SK-N-SH (cell line): ENCODE results near the gene CALHM1. TPM values are rescaled to one million over a fixed set of nuclear protein-coding genes. Genes with fewer than 3 reads are reported as not detected.

Experiments
- CTCF ChIA-PET: fragments of 300-600, 350-600 bp; formaldehyde crosslinking; extraction: SDS; loops from one replicate; lab custom pipeline; 2021; lab: Yijun Ruan, JAX
- POLR2A ChIA-PET: fragments of 350-600 bp; sonication (Branson Sonifier 250); formaldehyde crosslinking; extraction: SDS; loops from one replicate; lab custom pipeline; 2020; ENCODE audit warnings: antibody characterized with exemption, inconsistent platforms; lab: Yijun Ruan, JAX
- DNase-seq: peaks from one replicate; pipeline ENCODE4 v3.0.0; 2012
- H2AFZ ChIP-seq: fragments of 200-600 bp; sonication (generic); 2 replicates; pipeline ENCODE4 v1.8.1; 2016; ENCODE audit warnings: antibody characterized with exemption, mild to moderate bottlenecking, low read depth
- H3F3A ChIP-seq: fragments of 200-600 bp; sonication (generic); replicated peaks from 2 replicates; pipeline ENCODE3; 2016; ENCODE audit warnings: antibody characterized with exemption, mild to moderate bottlenecking; ENCODE audit not compliant: insufficient read depth
- H3K27ac ChIP-seq, 2 experiments: fragments of 200-500 bp in 1 of 2; fragments of 200-600 bp in 1 of 2; sonication (Bioruptor generic) in 1 of 2; sonication (generic), shearing (Covaris generic) in 1 of 2; 2 replicates each; pipeline versions ENCODE4 v1.5.1 to v1.6.1; 2014 to 2016; ENCODE audit warnings: low read depth in 2 of 2, inconsistent platforms in 1 of 2, low read length in 1 of 2, mild to moderate bottlenecking in 1 of 2, mixed read lengths in 1 of 2
- H3K27me3 ChIP-seq: fragments of 200-600 bp; sonication (generic), shearing (Covaris generic); 2 replicates; pipeline ENCODE4 v1.6.1; 2016; ENCODE audit warnings: mixed run types; ENCODE audit not compliant: insufficient read depth
- H3K36me3 ChIP-seq, 2 experiments: fragments of 200-500 bp in 1 of 2; fragments of 200-600 bp in 1 of 2; sonication (Bioruptor generic) in 1 of 2; sonication (generic) in 1 of 2; replicated peaks in 1 of 2; 2 replicates each; pipeline versions ENCODE3 to v1.5.1; 2014 to 2016; ENCODE audit warnings: low read length in 1 of 2, mild to moderate bottlenecking in 1 of 2; ENCODE audit not compliant: insufficient read depth in 2 of 2, control insufficient read depth in 1 of 2
- H3K4me1 ChIP-seq, 2 experiments: fragments of 200-500 bp in 1 of 2; fragments of 200-600 bp in 1 of 2; sonication (Bioruptor generic) in 1 of 2; sonication (generic), shearing (Covaris generic) in 1 of 2; 2 replicates each; pipeline versions ENCODE4 v1.5.1 to v1.6.1; 2014 to 2016; ENCODE audit warnings: low read depth in 1 of 2, low read length in 1 of 2, mixed run types in 1 of 2; ENCODE audit not compliant: insufficient read depth in 2 of 2, control insufficient read depth in 1 of 2
- H3K4me2 ChIP-seq: fragments of 200-600 bp; sonication (generic), shearing (Covaris generic); 2 replicates; pipeline ENCODE4 v1.6.1; 2017; ENCODE audit warnings: mixed run types
- H3K4me3 ChIP-seq, 2 experiments: fragments of 200-500 bp in 1 of 2; fragments of 200-600 bp in 1 of 2; sonication (Bioruptor generic) in 1 of 2; sonication (generic), shearing (Covaris generic) in 1 of 2; 2 replicates each; pipeline versions ENCODE4 v1.5.1 to v1.8.1; 2014 to 2016; ENCODE audit warnings: low read depth in 2 of 2, inconsistent platforms in 1 of 2, low read length in 1 of 2, mild to moderate bottlenecking in 1 of 2, mixed read lengths in 1 of 2, moderate library complexity in 1 of 2
- H3K79me2 ChIP-seq: fragments of 200-600 bp; sonication (generic); 2 replicates; pipeline ENCODE4 v1.8.1; 2017; ENCODE audit warnings: mild to moderate bottlenecking; ENCODE audit not compliant: insufficient read depth
- H3K9ac ChIP-seq: fragments of 200-600 bp; sonication (generic); 2 replicates; pipeline ENCODE4 v1.6.1; 2017; ENCODE audit warnings: mixed run types
- H3K9me2 ChIP-seq: fragments of 200-600 bp; sonication (generic); 2 replicates; pipeline ENCODE4 v1.6.1; 2017; ENCODE audit warnings: mixed run types
- H3K9me3 ChIP-seq: fragments of 200-600 bp; sonication (generic); 2 replicates; pipeline ENCODE4 v1.6.1; 2017; ENCODE audit warnings: mixed run types, mild to moderate bottlenecking, moderate library complexity
- H4K20me1 ChIP-seq: fragments of 200-600 bp; sonication (generic); 2 replicates; pipeline ENCODE4 v1.6.1; 2017; ENCODE audit warnings: mild to moderate bottlenecking, mixed run types; ENCODE audit not compliant: insufficient read depth
- EP300 ChIP-seq, 2 experiments: IDR thresholded peaks; 2 replicates each; pipeline versions ENCODE4 v1.4.0 to v1.6.1; 2012; ENCODE audit warnings: borderline replicate concordance in 1 of 2, low read depth in 1 of 2, low read length in 1 of 2
- FOSL2 ChIP-seq: IDR thresholded peaks from 2 replicates; pipeline ENCODE4 v1.4.0; 2012; ENCODE audit warnings: low read depth, mild to moderate bottlenecking, moderate library complexity, borderline replicate concordance
- IRF3 ChIP-seq: fragments of 150-350 bp; IDR thresholded peaks from 2 replicates; pipeline ENCODE4 v1.6.1; 2016; ENCODE audit warnings: mild to moderate bottlenecking, low read depth, low read length
- JUND ChIP-seq: IDR thresholded peaks from 2 replicates; pipeline ENCODE4 v1.4.0; 2012
- NFIC ChIP-seq: IDR thresholded peaks from 2 replicates; pipeline ENCODE4 v1.4.0; 2012; ENCODE audit warnings: borderline replicate concordance
- NRF1 ChIP-seq: IDR thresholded peaks from 2 replicates; pipeline ENCODE4 v1.6.1; 2012; ENCODE audit warnings: low read depth, mild to moderate bottlenecking, low read length
- POLR2AphosphoS5 ChIP-seq: IDR thresholded peaks from 2 replicates; pipeline ENCODE4 v1.6.1; 2012; ENCODE audit warnings: low read depth, low read length
- RFX5 ChIP-seq: IDR thresholded peaks from 2 replicates; pipeline ENCODE4 v1.6.1; 2012; ENCODE audit warnings: mild to moderate bottlenecking, improper control_type of control experiment, low read length
- SMC3 ChIP-seq: IDR thresholded peaks from 2 replicates; pipeline ENCODE4 v1.6.1; 2012; ENCODE audit warnings: low read depth, low read length, improper control_type of control experiment
- TAF1 ChIP-seq: IDR thresholded peaks from 2 replicates; pipeline ENCODE4 v1.6.1; 2012; ENCODE audit warnings: low read depth, mild to moderate bottlenecking, low read length, moderate library complexity, borderline replicate concordance
- YY1 ChIP-seq: IDR thresholded peaks from 2 replicates; pipeline ENCODE4 v1.4.0; 2012; ENCODE audit warnings: low read depth, mild to moderate bottlenecking
- WGBS: methylation state at CpG from one replicate; pipeline ENCODE4 v1.1.6; 2017; ENCODE audit warnings: low lambda C conversion rate; 5-methylcytosine and 5-hydroxymethylcytosine counted together
- polyA plus RNA-seq, 3 experiments: library from polyadenylated mRNA; depleted of rRNA; stranded (reverse); fragments of >200 nt; gene quantifications; 2 replicates each; pipeline ENCODE4 v1.2.3, GENCODE V29; 2012
- TF ChIP-seq, protein P1 (sequence below): fragments of 150-350 bp; IDR thresholded peaks from 2 replicates; pipeline ENCODE4 v1.6.1; 2017; ENCODE audit warnings: antibody characterized with exemption, low read length, low read depth, borderline replicate concordance

CALHM1 gene
- polyA plus RNA-seq, 1 of the 3 experiments (the other 2 are of a cell fraction), result not detected

DNA sequence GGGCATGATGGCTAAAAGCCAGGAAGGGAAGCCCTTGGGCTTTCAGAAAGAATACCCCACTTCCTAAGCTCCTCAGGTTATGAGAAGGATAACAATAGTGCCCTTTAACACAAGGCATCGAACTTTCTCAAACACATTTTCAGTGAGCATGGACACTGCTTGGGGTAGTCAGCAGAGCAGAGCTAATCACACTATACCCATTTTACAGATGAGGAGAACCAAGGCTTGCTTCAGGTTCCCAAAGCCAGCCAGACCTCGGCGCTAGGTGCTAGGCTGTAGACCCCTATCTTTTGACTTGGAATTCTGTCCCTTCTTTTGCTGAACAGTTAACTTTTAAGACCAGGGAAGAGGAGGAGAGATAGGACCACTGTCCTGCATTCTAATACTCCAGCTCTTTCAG is 36.6 kb upstream of the CALHM1 start:
- TF ChIP-seq IRF3, result no peak
- TF ChIP-seq, protein P1, sequence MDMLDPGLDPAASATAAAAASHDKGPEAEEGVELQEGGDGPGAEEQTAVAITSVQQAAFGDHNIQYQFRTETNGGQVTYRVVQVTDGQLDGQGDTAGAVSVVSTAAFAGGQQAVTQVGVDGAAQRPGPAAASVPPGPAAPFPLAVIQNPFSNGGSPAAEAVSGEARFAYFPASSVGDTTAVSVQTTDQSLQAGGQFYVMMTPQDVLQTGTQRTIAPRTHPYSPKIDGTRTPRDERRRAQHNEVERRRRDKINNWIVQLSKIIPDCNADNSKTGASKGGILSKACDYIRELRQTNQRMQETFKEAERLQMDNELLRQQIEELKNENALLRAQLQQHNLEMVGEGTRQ, result no peak
- no peak for TF ChIP-seq TAF1
- no peak for TF ChIP-seq NRF1
- TF ChIP-seq EP300 (IDR thresholded peaks at IDR 0.05; ENCODE audit: borderline replicate concordance in 1 of 2, low read depth in 1 of 2, low read length in 1 of 2), result no peak
- no peak for TF ChIP-seq SMC3
- TF ChIP-seq JUND, result no peak
- TF ChIP-seq FOSL2, result no peak
- no peak for DNase-seq
- Histone ChIP-seq H3K4me1 (peaks cover 0 to 34% of the 10 kb centered on the region in 2 experiments; a peak in 2 of 4 replicates), H3F3A (peaks cover 9% of the 10 kb centered on the region), H3K9me3 (no peaks in the 10 kb centered on the region), H3K27me3 (peaks cover 51% of the 10 kb centered on the region), H3K9me2 (no peaks in the 10 kb centered on the region), H4K20me1 (no peaks in the 10 kb centered on the region), H3K79me2 (no peaks in the 10 kb centered on the region), H3K4me2 (no peak overlapping the region), H2AFZ (no peak overlapping the region), H3K27ac (no peak overlapping the region), H3K36me3 (no peaks in the 10 kb centered on the region), H3K4me3 (no peak overlapping the region), H3K9ac (no peak overlapping the region)
- ChIA-PET POLR2A (no interaction called here), CTCF (interaction anchor here (1.0 to 2.1 kb wide), 4 partner anchors 10 to 69 kb away, joined by 3 to 8 read pairs (median 6); no protein-coding TSS in a partner anchor)
- WGBS, result 83% methylated on average over 3 of the region's 3 CpGs

DNA sequence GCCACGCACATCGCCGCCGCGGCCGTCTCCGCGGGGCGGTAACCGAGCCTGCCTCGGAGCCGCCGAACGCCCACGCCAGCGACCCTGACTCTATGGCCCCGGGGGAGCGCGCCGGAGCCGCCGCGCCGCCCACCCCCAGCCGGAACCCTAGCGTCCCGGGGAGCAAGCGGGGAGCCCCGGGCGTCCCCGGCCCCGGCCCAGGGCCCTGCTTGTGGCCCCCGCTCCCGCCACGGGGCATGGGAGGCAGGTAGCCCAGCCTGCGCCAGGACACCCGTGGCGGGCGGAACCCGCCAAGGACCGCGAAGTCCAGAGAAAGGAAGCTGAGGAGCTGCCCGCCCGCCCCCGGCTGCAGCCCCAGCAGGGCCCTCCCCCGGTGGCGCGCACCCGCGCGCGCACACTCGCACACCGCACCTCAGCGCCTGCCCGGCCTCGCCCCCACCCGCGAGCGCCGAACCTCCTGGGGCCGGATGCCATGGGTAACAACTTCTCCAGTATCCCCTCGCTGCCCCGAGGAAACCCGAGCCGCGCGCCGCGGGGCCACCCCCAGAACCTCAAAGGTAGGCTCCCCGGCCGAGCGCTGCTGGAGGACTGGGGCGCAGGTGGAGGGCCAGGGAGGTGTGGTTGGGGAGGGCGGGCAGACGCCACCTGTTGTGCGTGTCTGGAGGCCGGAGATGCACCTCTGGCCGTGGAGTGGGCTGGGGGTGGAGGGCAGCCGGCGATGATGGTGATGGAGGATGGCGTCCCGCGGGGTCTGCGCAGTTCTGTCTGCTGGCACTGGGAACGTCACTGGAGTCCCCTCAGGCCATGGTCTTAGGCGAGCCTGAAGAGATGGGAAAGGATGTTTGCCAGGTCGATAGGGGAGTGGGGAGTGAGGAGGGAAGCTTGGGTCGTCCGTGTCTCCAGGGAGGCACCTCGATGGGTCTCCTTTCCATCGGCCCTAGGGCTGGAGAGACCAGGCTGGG is 35.5 kb upstream of the CALHM1 start:
- H3K9me3 ChIP-seq, result no peaks in the 10 kb centered on the region
- no peak overlapping the region for H2AFZ ChIP-seq
- peaks cover 9% of the 10 kb centered on the region for H3F3A ChIP-seq
- no peaks in the 10 kb centered on the region for H3K36me3 ChIP-seq
- peak overlapping the region; percentile 54 to 56 for H3K4me3 ChIP-seq
- H3K9me2 ChIP-seq, result no peaks in the 10 kb centered on the region
- H3K27me3 ChIP-seq, result peaks cover 48% of the 10 kb centered on the region
- 4% methylated on average over 18 of the region's 92 CpGs for WGBS
- DNase-seq, result peak; percentile 78
- H3K9ac ChIP-seq, result no peak overlapping the region
- POLR2A ChIA-PET, result interaction anchor here (2.4 kb wide), 1 partner anchor 9 kb away, joined by 13 read pairs; no protein-coding TSS in a partner anchor
- CTCF ChIA-PET, result interaction anchor here (0.6 to 2.8 kb wide), 14 partner anchors 8 to 192 kb away, joined by 3 to 27 read pairs (median 4); no protein-coding TSS in a partner anchor
- peak overlapping the region in 1 of 2 experiments; percentile 12; a peak in 1 of 4 replicates for H3K27ac ChIP-seq
- no peaks in the 10 kb centered on the region for H3K79me2 ChIP-seq
- H3K4me1 ChIP-seq, result peaks cover 0 to 34% of the 10 kb centered on the region in 2 experiments; a peak in 2 of 4 replicates
- TF ChIP-seq POLR2AphosphoS5 (no peak), YY1 (no peak), RFX5 (no peak), TAF1 (no peak), NFIC (no peak)
- TF ChIP-seq, protein P1, result no peak
- TF ChIP-seq, all 33 proteins: peak for 0
- no peaks in the 10 kb centered on the region for H4K20me1 ChIP-seq
- H3K4me2 ChIP-seq, result peak overlapping the region; percentile 87
